ENCODE results near the gene NR1D2.
"Not testable (repeated sequence)": the region's sequence is repeated elsewhere in the genome, so short reads cannot be mapped to it uniquely, and the experiment has no call there.

NR1D2 gene

GRCh38 chr3:24010834-24011233, 65.7 kb downstream of the NR1D2 start:
- DNase-seq = not testable (repeated sequence)

GRCh38 chr3:24012589-24013269, 67.6 kb downstream of the NR1D2 start:
- no peak for DNase-seq

- DNase-seq = no peak
Observed at GRCh38 chr3:24017305-24017704, 72.2 kb downstream of the NR1D2 start.

GRCh38 chr3:24018784-24019570, 73.9 kb downstream of the NR1D2 start:
- DNase-seq = no peak

- no peak for DNase-seq
Observed at GRCh38 chr3:24019585-24019984, 74.5 kb downstream of the NR1D2 start.

GRCh38 chr3:24020036-24020691, 75.1 kb downstream of the NR1D2 start:
- no peak for DNase-seq

- DNase-seq = no peak
Observed at GRCh38 chr3:24023197-24023596, 78.1 kb downstream of the NR1D2 start.

GRCh38 chr3:24025805-24026204, 80.7 kb downstream of the NR1D2 start:
- DNase-seq = no peak

- not testable (repeated sequence) for DNase-seq
Observed at GRCh38 chr3:24026665-24027064, 81.6 kb downstream of the NR1D2 start.

- DNase-seq = no peak
Observed at GRCh38 chr3:24027946-24028345, 82.9 kb downstream of the NR1D2 start.
